EL (cell line): ENCODE results near the gene HID1.
"Not testable (repeated sequence)": the region's sequence is repeated elsewhere in the genome, so short reads cannot be mapped to it uniquely, and the experiment has no call there.

Experiments
- DNase-seq: peaks from one replicate; pipeline ENCODE4 v3.0.0-alpha.2; 2016

The HID1 gene

DNA sequence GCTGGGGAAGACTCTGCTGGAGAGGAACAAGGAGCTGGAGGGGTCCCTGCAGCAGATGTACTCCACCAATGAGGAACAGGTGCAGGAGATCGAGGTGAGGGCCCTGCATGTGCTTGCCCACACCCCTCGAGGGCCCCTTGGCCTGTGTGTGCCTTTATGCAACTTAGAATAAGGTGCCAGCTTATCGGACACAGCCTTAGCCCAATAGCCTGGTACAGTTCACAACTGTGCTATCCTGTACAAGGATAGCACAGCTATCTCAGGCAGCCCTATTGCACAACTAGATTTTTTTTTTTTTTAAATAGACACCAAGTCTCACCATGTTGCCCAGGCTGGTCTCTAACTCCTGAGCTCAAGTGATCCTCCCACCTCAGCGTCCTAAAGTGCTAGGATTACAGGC is 27.0 kb upstream of the HID1 start:
- DNase-seq, result no peak

- DNase-seq, result no peak
These were observed 26.2 kb upstream of the HID1 start for GRCh38 chr17:74998783-74999182.

- no peak for DNase-seq
These were observed 23.3 kb upstream of the HID1 start for GRCh38 chr17:74995847-74996246.

- peak; percentile 45 for DNase-seq
These were observed 21.9 kb upstream of the HID1 start for GRCh38 chr17:74994440-74994839.

DNA sequence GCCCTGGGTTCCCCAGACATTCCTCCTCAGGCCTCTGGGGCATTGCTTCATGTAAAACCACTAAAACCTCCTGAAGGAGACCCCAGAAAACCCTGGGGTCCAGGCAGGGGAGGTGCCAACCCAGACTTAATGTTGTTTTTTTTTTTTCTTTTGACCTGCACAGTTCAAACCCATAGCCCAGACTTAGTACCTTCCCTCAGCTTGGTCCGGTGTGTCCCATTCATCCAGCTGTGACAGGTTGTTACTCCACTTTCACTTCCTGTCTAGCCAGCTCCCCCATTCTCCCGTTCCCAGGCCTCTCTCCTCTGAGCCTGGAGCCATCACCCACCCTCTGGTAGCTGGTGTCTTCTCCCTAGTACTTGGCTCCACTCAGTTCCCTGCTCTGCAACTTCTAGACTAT is 19.7 kb upstream of the HID1 start:
- DNase-seq, result no peak

GRCh38 chr17:74990581-74991105 is 18.1 kb upstream of the HID1 start:
- no peak for DNase-seq

GRCh38 chr17:74987909-74988711 is 15.6 kb upstream of the HID1 start:
- DNase-seq, result peak; percentile 76

- peak; percentile 92 for DNase-seq
These were observed 14.9 kb upstream of the HID1 start, which contains the start of gene CDR2L for GRCh38 chr17:74987418-74987908. Gene CDR2L (plus strand): TSS chr17:74987632. CDS start chr17:74988044, 412 bp downstream.

- no peak for DNase-seq
These were observed 13.6 kb upstream of the HID1 start for GRCh38 chr17:74986206-74986576.

- DNase-seq, result not testable (repeated sequence)
These were observed 10.2 kb upstream of the HID1 start for GRCh38 chr17:74982663-74983313.

GRCh38 chr17:74981979-74982662 is 9.6 kb upstream of the HID1 start:
- peak; percentile 69 for DNase-seq

DNA sequence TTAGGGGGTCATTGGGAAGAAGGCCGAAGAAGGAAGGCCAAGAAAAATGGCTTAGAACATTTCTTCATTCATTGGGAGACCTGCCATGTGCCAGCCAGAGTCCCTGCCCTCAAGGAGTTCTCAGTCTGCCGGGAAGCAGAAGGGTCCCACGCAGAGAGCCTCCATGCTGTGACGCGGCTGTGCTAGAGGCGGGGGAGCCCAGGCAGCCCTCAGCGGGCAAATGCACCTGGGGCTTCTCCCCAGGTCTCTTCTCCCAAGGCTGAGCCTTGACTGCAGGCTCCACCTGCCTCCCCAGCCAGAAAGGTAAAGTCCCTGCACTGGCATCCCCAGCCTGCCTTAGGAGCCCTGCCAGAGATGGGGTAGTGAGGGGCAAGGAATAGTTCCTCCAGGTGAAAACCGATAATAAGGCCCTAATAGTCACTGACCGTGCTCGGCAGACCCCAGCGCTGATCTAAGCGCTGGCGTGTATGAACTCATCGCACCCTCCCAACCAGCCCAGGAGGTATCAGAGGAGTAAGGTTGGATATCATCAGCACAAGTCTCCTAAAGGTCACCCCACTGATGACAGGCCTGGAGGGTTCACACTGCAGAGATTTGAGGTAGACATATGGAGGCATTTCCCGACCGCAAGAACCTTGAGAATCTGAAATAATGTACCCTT is 8.9 kb upstream of the HID1 start:
- DNase-seq, result no peak

GRCh38 chr17:74979408-74980146 is 7.0 kb upstream of the HID1 start:
- no peak for DNase-seq

GRCh38 chr17:74978240-74978639 is 5.7 kb upstream of the HID1 start:
- no peak for DNase-seq

GRCh38 chr17:74977802-74978201 is 5.2 kb upstream of the HID1 start:
- DNase-seq, result no peak

GRCh38 chr17:74975943-74976342 is 3.4 kb upstream of the HID1 start:
- no peak for DNase-seq

DNA sequence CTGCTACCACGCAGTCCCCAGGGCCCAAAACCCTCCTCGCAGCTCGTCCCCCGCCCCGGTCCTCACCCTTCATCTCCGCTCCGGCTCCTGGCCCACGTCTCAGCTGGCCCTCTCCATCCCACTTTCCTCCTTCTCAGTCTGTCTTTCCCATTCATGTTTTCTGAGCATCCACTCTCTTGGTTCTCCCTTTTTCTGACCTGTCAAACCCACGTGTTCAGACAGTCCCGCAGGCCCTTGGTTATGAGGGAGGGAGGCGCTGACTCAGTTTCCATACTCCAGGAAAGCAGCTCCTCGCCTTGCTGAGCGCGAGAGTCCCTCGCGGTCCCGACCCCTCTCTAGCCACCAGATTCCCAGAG is 392 bp upstream of the HID1 start:
- no peak for DNase-seq

GRCh38 chr17:74971842-74972106 is 785 bp downstream of the HID1 start:
- no peak for DNase-seq

- no peak for DNase-seq
These were observed 1.3 kb downstream of the HID1 start for GRCh38 chr17:74971069-74971841.

- no peak for DNase-seq
These were observed 2.2 kb downstream of the HID1 start for GRCh38 chr17:74970395-74970794.

- not testable (repeated sequence) for DNase-seq
These were observed 3.1 kb downstream of the HID1 start for GRCh38 chr17:74969501-74969900.

DNA sequence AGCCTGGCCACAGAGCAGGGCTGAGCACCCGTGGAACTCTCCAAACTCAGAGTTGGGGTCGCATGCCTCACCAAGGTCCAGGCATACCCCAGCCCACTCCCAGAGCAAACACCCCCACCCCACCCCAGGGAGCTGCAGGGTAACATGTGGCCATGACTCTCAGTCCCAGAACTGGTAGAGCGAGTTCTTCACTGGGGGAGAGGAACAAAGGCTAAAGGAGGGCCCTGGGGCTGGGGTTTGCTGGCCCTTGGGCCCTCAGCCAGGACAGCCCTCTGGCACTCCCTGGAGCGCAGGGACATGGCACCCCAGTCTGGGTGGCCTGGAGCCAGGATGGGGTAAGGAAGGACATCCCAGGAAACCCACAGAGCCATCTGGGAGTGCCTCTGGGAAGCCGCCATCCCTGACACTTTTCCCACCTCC is 4.2 kb downstream of the HID1 start:
- DNase-seq, result no peak
